ENCODE results near the gene KCNQ1.

KCNQ1 gene

DNA sequence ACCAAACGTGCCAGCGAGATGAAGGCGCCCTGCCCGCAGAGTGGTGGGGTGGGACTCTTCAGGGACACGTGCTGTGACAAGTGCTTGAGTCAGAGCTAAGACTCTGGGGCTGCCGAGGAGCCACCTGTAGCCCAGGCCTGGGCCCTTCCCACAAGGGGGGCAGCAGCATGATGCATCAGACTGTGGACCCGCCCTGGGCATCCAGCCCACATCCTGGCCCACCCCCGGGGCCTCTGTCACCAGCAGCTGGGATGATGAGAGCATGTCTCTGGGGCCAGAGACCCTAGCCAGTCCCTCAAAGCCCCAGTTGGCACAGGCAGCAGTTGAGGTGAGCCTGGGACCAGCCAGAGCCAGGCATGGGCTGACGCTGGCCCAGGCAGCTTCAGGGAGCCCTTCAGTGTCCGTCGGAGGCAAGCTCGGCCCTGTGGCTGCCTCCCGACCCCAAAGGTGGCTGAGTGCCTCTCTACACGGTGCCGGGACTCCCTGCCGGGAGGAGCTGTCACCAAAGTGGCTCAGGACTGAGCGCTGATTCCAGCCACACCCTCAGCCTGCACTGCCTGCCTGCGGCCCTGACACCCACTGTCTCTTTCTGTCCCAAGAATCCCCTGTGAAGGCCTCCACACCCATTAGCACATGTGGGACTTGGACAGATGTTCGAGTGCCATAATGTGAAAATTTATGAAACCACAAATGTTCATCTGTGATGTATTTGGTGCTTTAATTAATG, 399.5 kb downstream of the KCNQ1 start:
- no peak overlapping the region for H3K4me3 ChIP-seq (ENCODE audit: low read length)
- DNase-seq (ENCODE audit: low read depth, low spot score) = peak; percentile 34

GRCh38 chr11:2844996-2845395, 400.2 kb downstream of the KCNQ1 start:
- no peak for DNase-seq (ENCODE audit: low read depth, low spot score)
- H3K4me3 ChIP-seq (ENCODE audit: low read length) = no peak overlapping the region

DNA sequence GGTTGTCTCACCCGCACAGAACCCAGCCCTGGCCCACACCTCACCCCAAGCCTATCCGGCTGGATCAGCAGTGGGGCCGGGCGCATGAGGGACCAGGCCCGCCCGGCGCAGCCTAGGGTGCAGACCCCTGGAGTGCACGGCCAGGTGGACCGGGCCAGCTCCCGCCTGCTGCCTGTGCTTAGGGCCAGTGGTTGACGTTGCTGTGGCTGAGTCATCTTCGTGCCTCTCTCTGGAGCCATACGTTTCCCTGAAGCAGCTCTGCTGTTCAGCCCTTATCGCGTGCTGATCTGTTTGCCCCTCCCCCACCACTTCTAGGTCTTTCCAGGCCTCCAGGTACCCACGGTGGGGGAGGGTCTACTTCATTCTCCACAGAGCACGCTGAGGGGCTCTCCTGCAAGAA, 401.2 kb downstream of the KCNQ1 start:
- H3K4me3 ChIP-seq (ENCODE audit: low read length) = no peak overlapping the region
- DNase-seq (ENCODE audit: low read depth, low spot score) = no peak

- no peak overlapping the region for H3K4me3 ChIP-seq (ENCODE audit: low read length)
Observed at GRCh38 chr11:2846470-2846869, 401.7 kb downstream of the KCNQ1 start.

GRCh38 chr11:2847561-2847960, 402.8 kb downstream of the KCNQ1 start:
- H3K4me3 ChIP-seq (ENCODE audit: low read length) = no peak overlapping the region
- no peak for DNase-seq (ENCODE audit: low read depth, low spot score)

More at GRCh38 chr11:2846470-2846869, 401.7 kb downstream of the KCNQ1 start:
- DNase-seq (ENCODE audit: low read depth, low spot score) = no peak

DNA sequence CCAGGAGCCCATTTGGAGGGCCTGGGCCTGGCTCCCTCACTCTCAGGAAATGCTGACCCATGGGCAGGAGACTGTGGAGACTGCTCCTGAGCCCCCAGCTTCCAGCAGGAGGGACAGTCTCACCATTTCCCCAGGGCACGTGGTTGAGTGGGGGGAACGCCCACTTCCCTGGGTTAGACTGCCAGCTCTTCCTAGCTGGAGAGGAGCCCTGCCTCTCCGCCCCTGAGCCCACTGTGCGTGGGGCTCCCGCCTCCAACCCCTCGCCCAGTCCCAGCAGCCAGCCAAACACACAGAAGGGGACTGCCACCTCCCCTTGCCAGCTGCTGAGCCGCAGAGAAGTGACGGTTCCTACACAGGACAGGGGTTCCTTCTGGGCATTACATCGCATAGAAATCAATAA, 403.7 kb downstream of the KCNQ1 start:
- DNase-seq (ENCODE audit: low read depth, low spot score) = no peak
- H3K4me3 ChIP-seq (ENCODE audit: low read length) = no peak overlapping the region

GRCh38 chr11:2849994-2850770, 405.4 kb downstream of the KCNQ1 start:
- DNase-seq (ENCODE audit: low read depth, low spot score) = no peak

DNA sequence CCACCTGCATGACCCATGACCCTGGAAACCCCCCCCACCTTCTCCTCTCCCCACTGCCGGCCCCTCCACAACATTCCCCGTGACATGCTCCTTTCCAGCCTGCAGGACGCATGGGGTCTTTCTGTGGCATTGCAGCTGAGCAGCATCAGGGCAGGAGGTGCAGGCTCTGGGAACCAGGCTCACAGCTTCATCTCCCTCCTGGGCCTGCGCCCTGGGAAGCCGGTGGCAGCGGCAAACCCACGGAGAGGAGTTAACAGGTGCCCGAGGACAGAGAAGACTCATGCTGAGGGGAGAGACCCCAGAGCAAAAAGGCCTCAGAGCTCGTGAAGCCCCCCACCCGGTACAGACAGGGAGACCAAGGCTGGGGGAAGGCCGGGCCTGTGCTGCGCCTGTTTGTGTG, 408.6 kb downstream of the KCNQ1 start:
- H3K4me3 ChIP-seq (ENCODE audit: low read length) = no peak overlapping the region

More at GRCh38 chr11:2849994-2850770, 405.4 kb downstream of the KCNQ1 start:
- H3K4me3 ChIP-seq (ENCODE audit: low read length) = no peak overlapping the region

DNA sequence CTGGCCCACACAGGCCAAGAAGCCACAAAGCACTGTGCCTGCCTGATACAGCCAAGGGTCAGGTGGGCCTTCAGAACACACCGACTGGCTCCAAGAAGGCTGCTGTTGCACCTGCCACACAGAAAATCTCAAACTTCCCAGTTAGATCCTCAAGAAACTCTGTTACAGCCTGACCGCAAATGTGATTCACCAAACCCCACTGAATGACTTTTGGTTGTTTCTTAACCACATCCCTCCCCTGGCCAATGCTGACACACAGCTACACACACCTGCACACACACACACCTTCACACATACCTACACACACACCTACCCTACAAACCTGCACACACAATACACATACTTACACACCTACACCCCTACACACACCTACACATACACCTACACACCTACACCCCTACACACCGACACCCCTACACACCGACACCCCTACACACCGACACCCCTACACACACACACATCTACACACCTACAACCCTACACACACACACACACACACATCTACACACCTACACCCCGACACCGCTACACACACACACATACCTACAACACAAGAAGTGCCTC, 409.3 kb downstream of the KCNQ1 start:
- no peak overlapping the region for H3K4me3 ChIP-seq (ENCODE audit: low read length)
- peak; percentile 12 for DNase-seq (ENCODE audit: low read depth, low spot score)

More for the DNA sequence above, 408.6 kb downstream of the KCNQ1 start:
- DNase-seq (ENCODE audit: low read depth, low spot score) = no peak

GRCh38 chr11:2855162-2855561, 410.4 kb downstream of the KCNQ1 start:
- H3K4me3 ChIP-seq (ENCODE audit: low read length) = no peak overlapping the region
- DNase-seq (ENCODE audit: low read depth, low spot score) = no peak

- DNase-seq (ENCODE audit: low read depth, low spot score) = no peak
- no peak overlapping the region for H3K4me3 ChIP-seq (ENCODE audit: low read length)
Observed at GRCh38 chr11:2857276-2857675, 412.5 kb downstream of the KCNQ1 start.

DNA sequence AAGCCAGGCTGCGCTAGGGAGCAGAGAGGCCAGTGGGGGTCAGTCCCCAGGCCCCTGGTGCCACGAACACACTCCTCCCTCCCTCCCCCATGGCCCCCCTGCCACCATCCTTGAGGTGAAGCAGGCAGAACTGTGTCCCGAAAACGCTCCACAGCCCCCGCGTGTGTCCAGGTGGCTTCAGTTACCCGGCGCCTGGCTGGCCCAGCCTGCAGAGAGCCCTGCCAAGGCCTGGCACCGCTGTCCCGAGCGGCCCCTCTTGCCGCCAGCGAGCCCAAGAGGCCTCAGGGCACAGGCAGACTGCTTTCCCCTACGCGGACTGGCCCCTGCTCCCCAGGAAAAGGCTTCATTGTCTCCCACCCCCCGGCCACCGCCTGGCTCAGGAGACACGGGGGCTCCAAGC, 413.1 kb downstream of the KCNQ1 start:
- H3K4me3 ChIP-seq (ENCODE audit: low read length) = no peak overlapping the region
- no peak for DNase-seq (ENCODE audit: low read depth, low spot score)

DNA sequence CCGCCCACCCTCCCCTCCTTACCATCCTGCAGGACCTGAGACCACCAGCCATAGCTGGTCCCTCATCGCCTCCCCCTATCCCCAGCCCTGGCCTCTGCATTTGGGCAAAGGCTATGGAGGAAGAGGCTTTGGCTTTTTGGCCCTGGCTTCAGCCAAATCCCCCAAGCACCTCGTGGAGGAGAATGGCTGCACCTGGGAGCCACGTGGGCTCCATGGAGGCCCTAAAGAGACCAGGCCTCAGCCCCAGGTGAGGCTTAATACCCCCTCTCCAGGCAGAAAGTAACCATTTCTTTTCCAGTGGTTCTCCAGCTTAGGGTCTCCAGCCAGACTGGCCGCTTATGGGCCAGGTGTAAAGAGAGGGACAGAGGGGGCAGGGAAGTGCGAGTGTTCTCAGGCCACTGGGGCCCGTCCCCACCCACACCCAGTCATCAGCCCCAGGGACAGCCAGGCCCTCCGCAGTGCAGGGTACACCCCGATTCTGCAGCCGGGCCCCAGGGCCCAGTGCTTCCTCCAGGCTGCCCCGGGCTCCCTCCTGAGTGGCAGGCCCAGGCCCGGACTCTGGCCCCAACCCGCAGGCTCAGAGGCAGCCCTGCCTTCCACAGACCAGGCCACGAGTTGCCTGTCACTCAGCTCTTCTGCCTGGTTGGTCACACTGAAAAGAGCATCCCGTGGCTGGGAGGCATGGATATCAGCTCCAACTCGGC, 414.3 kb downstream of the KCNQ1 start:
- DNase-seq (ENCODE audit: low read depth, low spot score) = no peak
- H3K4me3 ChIP-seq (ENCODE audit: low read length) = no peak overlapping the region

- H3K4me3 ChIP-seq (ENCODE audit: low read length) = no peak overlapping the region
- no peak for DNase-seq (ENCODE audit: low read depth, low spot score)
Observed at GRCh38 chr11:2859699-2860037, 414.9 kb downstream of the KCNQ1 start.

- DNase-seq (ENCODE audit: low read depth, low spot score) = no peak
- no peak overlapping the region for H3K4me3 ChIP-seq (ENCODE audit: low read length)
Observed at GRCh38 chr11:2860636-2861035, 415.8 kb downstream of the KCNQ1 start.

- no peak for DNase-seq (ENCODE audit: low read depth, low spot score)
- no peak overlapping the region for H3K4me3 ChIP-seq (ENCODE audit: low read length)
Observed at GRCh38 chr11:2862395-2863275, 417.8 kb downstream of the KCNQ1 start.

GRCh38 chr11:2863276-2863618, 418.4 kb downstream of the KCNQ1 start:
- H3K4me3 ChIP-seq (ENCODE audit: low read length) = no peak overlapping the region

DNA sequence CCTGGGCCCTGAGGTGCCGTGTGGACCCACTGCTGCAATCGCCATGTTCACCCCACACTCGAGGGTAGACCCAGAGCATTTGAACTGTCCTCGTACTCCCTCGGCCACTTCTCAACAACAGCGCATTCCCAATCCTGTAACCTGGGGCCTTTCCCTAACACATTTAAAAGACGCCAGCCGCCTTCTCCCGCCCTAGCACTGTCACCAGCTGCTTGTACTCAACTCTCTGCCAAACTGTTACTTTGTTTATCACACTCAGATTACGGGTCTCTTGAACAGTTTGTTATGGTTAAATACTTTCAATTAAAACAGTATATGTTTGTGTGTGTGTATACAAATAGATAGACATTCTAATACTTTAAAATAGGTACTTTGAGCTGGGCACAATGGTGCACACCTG, 420.1 kb downstream of the KCNQ1 start:
- H3K4me3 ChIP-seq (ENCODE audit: low read length) = no peak overlapping the region
- DNase-seq (ENCODE audit: low read depth, low spot score) = no peak

More at GRCh38 chr11:2863276-2863618, 418.4 kb downstream of the KCNQ1 start:
- DNase-seq (ENCODE audit: low read depth, low spot score) = no peak
